LHCN-M2 (cell line): ENCODE results near the gene RPL7L1. TPM values are rescaled to one million over a fixed set of nuclear protein-coding genes. Genes with fewer than 3 reads are reported as not detected.

Source experiments
- DNase-seq: peaks from one replicate; pipeline ENCODE4 v3.0.0-alpha.2; 2012; ENCODE audit warnings: low read depth
- total RNA-seq: library from RNA; depleted of rRNA; stranded (reverse); fragments of >200 nt; gene quantifications from 2 replicates; pipeline ENCODE4 v1.2.3, GENCODE V29; 2014; rRNA removed

The RPL7L1 gene
- total RNA-seq, 1 experiment from 2014 or later: 152 TPM

- no peak for DNase-seq
Measured at GRCh38 chr6:42932412-42932811, 53.0 kb downstream of the RPL7L1 start.

GRCh38 chr6:42933205-42933604 lies 53.8 kb downstream of the RPL7L1 start:
- no peak for DNase-seq

GRCh38 chr6:42935322-42935721 lies 55.9 kb downstream of the RPL7L1 start:
- DNase-seq: no peak

- no peak for DNase-seq
Measured at GRCh38 chr6:42936398-42936797, 57.0 kb downstream of the RPL7L1 start.

- no peak for DNase-seq
Measured at GRCh38 chr6:42937548-42938427, 58.4 kb downstream of the RPL7L1 start.

GRCh38 chr6:42938428-42938796 lies 59.0 kb downstream of the RPL7L1 start:
- no peak for DNase-seq

- no peak for DNase-seq
Measured at GRCh38 chr6:42938987-42939809, 59.8 kb downstream of the RPL7L1 start.

Other genes with a start within 250 kb of the RPL7L1 start
- gene PRPH2, start 157.0 kb upstream of the RPL7L1 start, total RNA-seq: 2.1 and 2.6 TPM in 2 replicates
- gene TBCC, start 133.5 kb upstream of the RPL7L1 start, total RNA-seq: 42.8 and 48.3 TPM in 2 replicates
- 4.5 and 6.1 TPM in 2 replicates for gene BICRAL, start 97.6 kb upstream of the RPL7L1 start, total RNA-seq
- gene PTCRA, start 36.4 kb downstream of the RPL7L1 start, total RNA-seq: not detected in 2 replicates
- gene CNPY3, start 49.9 kb downstream of the RPL7L1 start, total RNA-seq: 40.1 and 45.9 TPM in 2 replicates
- not detected in 2 replicates for gene GNMT, start 81.1 kb downstream of the RPL7L1 start, total RNA-seq
- 20.8 and 22.3 TPM in 2 replicates for gene PEX6, start 99.6 kb downstream of the RPL7L1 start, total RNA-seq
- gene PPP2R5D, start 105.0 kb downstream of the RPL7L1 start, total RNA-seq: 61.3 and 61.7 TPM in 2 replicates
- gene MEA1, start 134.3 kb downstream of the RPL7L1 start, total RNA-seq: 116 and 119 TPM in 2 replicates
- gene KLHDC3, start 134.6 kb downstream of the RPL7L1 start, total RNA-seq: 47.1 and 50.4 TPM in 2 replicates
- gene RRP36, start 142.0 kb downstream of the RPL7L1 start, total RNA-seq: 128 and 133 TPM in 2 replicates
- 38.6 and 42.4 TPM in 2 replicates for gene CUL7, start 174.2 kb downstream of the RPL7L1 start, total RNA-seq
- gene MRPL2, start 179.8 kb downstream of the RPL7L1 start, total RNA-seq: 11.5 and 19.4 TPM in 2 replicates
- 10.6 and 11.2 TPM in 2 replicates for gene KLC4, start 180.0 kb downstream of the RPL7L1 start, total RNA-seq
- 52.3 and 52.8 TPM in 2 replicates for gene PTK7, start 196.7 kb downstream of the RPL7L1 start, total RNA-seq